ENCODE measurements around the gene HYAL3.

DNA sequence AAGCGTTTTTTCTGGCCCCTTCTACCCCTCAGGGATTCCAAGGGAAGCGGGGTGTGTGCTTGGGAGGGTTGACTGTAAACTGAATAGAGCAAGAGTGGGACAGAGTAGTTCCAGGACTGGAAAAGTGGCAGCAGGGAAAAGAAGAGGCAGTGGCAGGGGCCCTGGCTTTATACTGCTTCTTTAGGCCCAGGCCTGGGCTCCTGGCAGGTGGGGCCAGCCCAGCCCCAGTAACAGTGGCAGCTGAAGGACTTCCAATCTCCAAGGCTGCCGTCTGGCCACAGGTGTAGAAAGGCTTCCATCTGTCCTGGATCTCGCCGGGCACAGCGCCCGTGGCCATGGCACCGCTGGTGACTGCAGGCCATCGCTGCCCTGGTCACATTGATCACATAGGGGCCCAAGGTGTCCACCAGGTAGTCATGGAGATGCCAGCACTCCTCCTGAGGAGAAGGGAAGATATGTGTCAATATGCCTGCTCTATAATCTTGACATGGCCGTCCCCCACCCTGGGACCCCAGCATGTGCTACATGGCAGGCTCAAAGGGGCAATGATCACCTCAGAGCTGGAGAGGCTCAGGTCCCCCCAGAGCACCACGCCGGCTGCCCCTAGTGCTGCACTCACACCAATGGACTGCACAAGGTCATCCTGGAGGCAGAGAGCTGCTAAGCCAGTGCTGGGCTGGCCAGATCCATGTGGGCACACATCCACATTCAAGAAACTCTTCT is 6.0 kb downstream of the HYAL3 start:
- TF ChIP-seq POLR2AphosphoS5 (IDR thresholded peaks at IDR 0.05) (peak in 1 of 3 donors; percentile 17), POLR2A (IDR thresholded peaks at IDR 0.05) (no peak)
